Measurements from ENCODE around the gene YARS1. TPM values are rescaled to one million over a fixed set of nuclear protein-coding genes. Genes with fewer than 3 reads are reported as not detected.
A peak's percentile ranks its signal among the peaks of the same experiment; 100 is the strongest.

Gene YARS1
- total RNA-seq, 1 donor from 2014 or later: 111 TPM

DNA sequence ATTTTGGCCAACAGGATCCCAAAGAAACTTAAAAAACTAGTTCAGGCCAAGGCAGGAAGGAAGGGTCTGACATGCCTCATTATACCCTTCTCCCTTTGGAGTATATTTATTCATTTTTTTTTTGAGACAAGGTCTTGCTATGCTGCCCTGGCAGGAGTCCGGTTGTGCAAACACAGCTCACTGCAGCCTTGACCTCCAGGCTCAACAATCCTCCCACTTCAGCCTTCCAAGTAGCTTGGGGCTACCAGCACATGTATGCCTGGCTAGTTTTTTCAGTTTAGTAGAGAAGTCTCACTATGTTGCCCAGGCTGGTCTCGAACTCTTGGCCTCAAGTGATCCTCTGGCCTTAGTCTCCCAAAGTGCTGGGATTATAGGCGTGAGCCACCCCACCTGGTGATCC is 5.2 kb downstream of the YARS1 start:
- Histone ChIP-seq H3K9me3 (no peaks in the 10 kb centered on the region), H3K4me3 (no peak overlapping the region), H3K27ac (no peak overlapping the region), H3K4me1 (peaks cover 33% of the 10 kb centered on the region), H3K27me3 (no peaks in the 10 kb centered on the region), H3K36me3 (peaks cover 46% of the 10 kb centered on the region)
- DNase-seq (no peak), ATAC-seq (no peak)
- TF ChIP-seq, protein P1, sequence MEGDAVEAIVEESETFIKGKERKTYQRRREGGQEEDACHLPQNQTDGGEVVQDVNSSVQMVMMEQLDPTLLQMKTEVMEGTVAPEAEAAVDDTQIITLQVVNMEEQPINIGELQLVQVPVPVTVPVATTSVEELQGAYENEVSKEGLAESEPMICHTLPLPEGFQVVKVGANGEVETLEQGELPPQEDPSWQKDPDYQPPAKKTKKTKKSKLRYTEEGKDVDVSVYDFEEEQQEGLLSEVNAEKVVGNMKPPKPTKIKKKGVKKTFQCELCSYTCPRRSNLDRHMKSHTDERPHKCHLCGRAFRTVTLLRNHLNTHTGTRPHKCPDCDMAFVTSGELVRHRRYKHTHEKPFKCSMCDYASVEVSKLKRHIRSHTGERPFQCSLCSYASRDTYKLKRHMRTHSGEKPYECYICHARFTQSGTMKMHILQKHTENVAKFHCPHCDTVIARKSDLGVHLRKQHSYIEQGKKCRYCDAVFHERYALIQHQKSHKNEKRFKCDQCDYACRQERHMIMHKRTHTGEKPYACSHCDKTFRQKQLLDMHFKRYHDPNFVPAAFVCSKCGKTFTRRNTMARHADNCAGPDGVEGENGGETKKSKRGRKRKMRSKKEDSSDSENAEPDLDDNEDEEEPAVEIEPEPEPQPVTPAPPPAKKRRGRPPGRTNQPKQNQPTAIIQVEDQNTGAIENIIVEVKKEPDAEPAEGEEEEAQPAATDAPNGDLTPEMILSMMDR (IDR thresholded peaks at IDR 0.05): no peak
- intact Hi-C loops (cut with DNase I): no loop called here

DNA sequence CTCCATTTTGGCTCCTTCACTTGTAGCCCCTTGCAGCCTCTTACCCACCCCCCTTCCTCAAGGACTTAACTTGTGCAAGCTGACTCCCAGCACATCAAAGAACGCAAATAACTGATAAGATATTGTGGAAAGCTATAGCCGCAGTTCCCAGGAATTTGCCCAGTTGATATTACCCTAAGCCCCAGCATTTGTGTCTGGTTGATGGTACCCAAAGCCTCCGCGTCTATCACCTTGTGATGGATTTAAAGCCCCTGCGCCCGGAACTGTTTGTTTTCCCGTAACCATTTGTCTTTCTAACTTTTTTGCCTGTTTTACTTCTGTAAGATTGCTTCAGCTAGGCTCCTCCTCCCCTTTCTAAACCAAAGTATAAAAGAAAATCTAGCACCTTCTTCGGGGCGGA is 5.9 kb downstream of the YARS1 start:
- intact Hi-C loops (cut with DNase I): no loop called here
- Histone ChIP-seq H3K36me3 (peaks cover 52% of the 10 kb centered on the region), H3K27me3 (no peaks in the 10 kb centered on the region), H3K4me1 (peaks cover 32% of the 10 kb centered on the region), H3K27ac (no peak overlapping the region), H3K9me3 (no peaks in the 10 kb centered on the region), H3K4me3 (no peak overlapping the region)
- TF ChIP-seq, protein P1 (IDR thresholded peaks at IDR 0.05): no peak
- DNase-seq: no peak
- ATAC-seq: no peak

DNA sequence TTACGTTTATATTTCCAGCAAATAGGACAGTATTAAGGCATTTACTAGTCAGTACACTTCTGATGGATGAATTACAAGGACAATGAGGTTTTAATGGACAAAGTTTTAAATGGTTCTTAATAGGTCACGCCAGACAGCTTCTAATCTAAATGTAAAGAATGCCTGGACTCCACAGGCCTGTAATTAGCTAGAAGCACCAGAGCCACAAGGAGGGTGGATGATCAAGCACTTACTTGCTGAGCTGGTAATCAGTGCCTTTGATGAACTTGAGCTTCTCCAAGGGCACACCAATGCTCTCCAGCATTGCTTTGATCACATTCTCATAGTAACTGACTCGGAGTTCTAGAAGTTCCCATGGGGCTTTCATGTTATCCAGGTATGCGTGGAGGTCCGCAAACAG is 6.8 kb downstream of the YARS1 start:
- Histone ChIP-seq H3K27me3 (no peaks in the 10 kb centered on the region), H3K9me3 (no peaks in the 10 kb centered on the region), H3K36me3 (peaks cover 61% of the 10 kb centered on the region), H3K4me1 (peaks cover 23% of the 10 kb centered on the region), H3K4me3 (no peak overlapping the region), H3K27ac (no peak overlapping the region)
- no peak for DNase-seq
- intact Hi-C loops (cut with DNase I): no loop called here
- ATAC-seq: no peak
- TF ChIP-seq, protein P1 (IDR thresholded peaks at IDR 0.05): no peak

DNA sequence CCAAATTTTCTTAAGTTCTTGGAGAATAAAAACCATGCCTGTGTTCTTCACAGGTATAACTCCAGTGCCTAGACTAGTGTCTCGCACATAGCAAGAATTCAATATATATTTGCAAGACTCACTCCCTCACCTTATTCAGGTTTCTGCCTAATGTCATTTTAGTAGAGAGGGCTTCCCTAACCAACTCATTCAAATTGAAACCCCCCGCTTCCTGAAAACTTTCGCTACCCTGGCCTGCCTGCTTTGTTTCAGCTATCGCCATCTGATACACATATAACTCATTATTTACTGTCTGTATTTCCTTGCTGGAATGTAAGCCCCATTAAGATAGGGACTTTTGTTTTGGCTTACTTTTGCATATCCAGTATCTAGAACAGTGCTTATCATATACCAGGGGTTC is 8.6 kb downstream of the YARS1 start:
- ATAC-seq (no peak), DNase-seq (no peak)
- intact Hi-C loops (cut with DNase I): no loop called here
- Histone ChIP-seq H3K27me3 (no peaks in the 10 kb centered on the region), H3K4me1 (peaks cover 9% of the 10 kb centered on the region), H3K9me3 (no peaks in the 10 kb centered on the region), H3K36me3 (peaks cover 57% of the 10 kb centered on the region), H3K4me3 (no peak overlapping the region), H3K27ac (no peak overlapping the region)
- TF ChIP-seq, protein P1 (IDR thresholded peaks at IDR 0.05): no peak

DNA sequence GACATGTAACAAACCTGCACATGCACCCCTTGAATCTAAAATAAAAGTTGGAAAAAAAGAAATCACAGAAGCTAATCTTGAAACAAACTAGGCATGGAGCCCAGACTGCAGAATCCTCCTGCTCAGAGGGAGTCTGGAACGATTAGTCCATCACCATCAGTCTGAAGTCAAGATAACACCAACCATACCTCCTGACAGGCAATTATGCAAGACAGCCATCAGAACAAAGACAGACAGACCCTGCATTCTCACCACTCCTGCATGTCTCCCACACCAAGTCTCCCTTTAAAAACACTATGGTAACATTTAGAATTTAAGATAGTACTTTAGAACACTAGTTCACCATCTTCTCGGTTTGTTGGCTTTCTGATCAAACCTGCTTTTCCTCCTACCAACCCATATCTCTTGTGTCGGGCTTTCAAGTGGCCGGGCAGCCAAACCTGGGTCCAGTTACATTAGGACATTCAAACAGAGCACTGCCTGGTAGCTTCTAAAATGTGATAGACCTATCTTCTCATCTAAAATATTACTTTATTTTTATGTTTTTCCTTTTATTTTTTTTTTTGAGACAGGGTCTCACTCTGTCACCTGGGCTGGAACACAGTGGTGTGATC is 10.1 kb downstream of the YARS1 start:
- peak; percentile 11 for ATAC-seq
- no peak overlapping the region for H3K27ac ChIP-seq

More for the DNA sequence above, 10.1 kb downstream of the YARS1 start:
- no peak for DNase-seq
- no peaks in the 10 kb centered on the region for H3K9me3 ChIP-seq
- TF ChIP-seq, protein P1 (IDR thresholded peaks at IDR 0.05): no peak
- peaks cover 72% of the 10 kb centered on the region for H3K36me3 ChIP-seq
- no peak overlapping the region for H3K4me3 ChIP-seq
- no peaks in the 10 kb centered on the region for H3K27me3 ChIP-seq
- intact Hi-C loops (cut with DNase I): no loop called here
- peaks cover 5% of the 10 kb centered on the region for H3K4me1 ChIP-seq
